Stimulated activated CD8-positive, alpha-beta memory T cell treated with anti-CD3 and anti-CD28 coated beads, Interleukin-7, amount 100 ng/mL, for 24 hours (primary cell): ENCODE results near the gene UBE2L3.
A peak's percentile ranks its signal among the peaks of the same experiment; 100 is the strongest.

Source experiments
- DNase-seq: peaks from one replicate; pipeline ENCODE4 v3.0.0-alpha.2; 2020; ENCODE audit warnings: low read depth

Gene UBE2L3

GRCh38 chr22:21646608-21647590 is 79.4 kb downstream of the UBE2L3 start:
- DNase-seq = no peak

GRCh38 chr22:21650280-21650679 is 82.8 kb downstream of the UBE2L3 start:
- no peak for DNase-seq

- no peak for DNase-seq
Measured at GRCh38 chr22:21650823-21651520, 83.5 kb downstream of the UBE2L3 start.

GRCh38 chr22:21651521-21652009 is 84.1 kb downstream of the UBE2L3 start:
- no peak for DNase-seq

GRCh38 chr22:21652010-21652546 is 84.6 kb downstream of the UBE2L3 start:
- DNase-seq = peak; percentile 76

GRCh38 chr22:21652547-21653545 is 85.3 kb downstream of the UBE2L3 start:
- DNase-seq = no peak

GRCh38 chr22:21657020-21657359 is 89.5 kb downstream of the UBE2L3 start:
- no peak for DNase-seq

GRCh38 chr22:21657360-21658032 is 90.0 kb downstream of the UBE2L3 start:
- peak; percentile 56 for DNase-seq

GRCh38 chr22:21659864-21660525 is 92.5 kb downstream of the UBE2L3 start:
- DNase-seq = no peak

GRCh38 chr22:21660904-21661303 is 93.4 kb downstream of the UBE2L3 start:
- DNase-seq = no peak

GRCh38 chr22:21661991-21662390 is 94.5 kb downstream of the UBE2L3 start:
- no peak for DNase-seq

GRCh38 chr22:21663738-21664137 is 96.2 kb downstream of the UBE2L3 start:
- no peak for DNase-seq

GRCh38 chr22:21665047-21665851 is 97.7 kb downstream of the UBE2L3 start:
- no peak for DNase-seq

GRCh38 chr22:21666786-21667185 is 99.3 kb downstream of the UBE2L3 start:
- no peak for DNase-seq

GRCh38 chr22:21669026-21669425 is 101.5 kb downstream of the UBE2L3 start:
- no peak for DNase-seq

GRCh38 chr22:21672107-21672629 is 104.7 kb downstream of the UBE2L3 start:
- DNase-seq = no peak
